ENCODE data around the gene ASCL2. TPM values are rescaled to one million over a fixed set of nuclear protein-coding genes. Genes with fewer than 3 reads are reported as not detected.

Gene ASCL2
- total RNA-seq, 1 experiment from 2014 or later = not detected

GRCh38 chr11:2251138-2251537 lies 19.2 kb downstream of the ASCL2 start:
- H3K27ac Mint-ChIP-seq (ENCODE audit: low read depth, unreplicated experiment) = no peak overlapping the region
- no peak for DNase-seq (ENCODE audit: unreplicated experiment)
- BruUV-seq (replicated peaks) = no TSS peak
- H3K9me3 Mint-ChIP-seq (ENCODE audit: unreplicated experiment) = no peaks in the 10 kb centered on the region
- no peaks in the 10 kb centered on the region for H3K4me1 Mint-ChIP-seq (ENCODE audit: insufficient read depth, unreplicated experiment)
- no peak overlapping the region for H3K4me3 Mint-ChIP-seq (ENCODE audit: unreplicated experiment)
- ChIA-PET CTCF (no interaction called here), POLR2A (no interaction called here)
- no peaks in the 10 kb centered on the region for H3K27me3 Mint-ChIP-seq (ENCODE audit: insufficient read depth, unreplicated experiment)
- intact Hi-C loops (cut with micrococcal nuclease) = no loop called here
- no peak for TF ChIP-seq CTCF (IDR thresholded peaks at IDR 0.05; ENCODE audit: unreplicated experiment)
- H3K36me3 Mint-ChIP-seq (ENCODE audit: insufficient read depth, unreplicated experiment) = no peaks in the 10 kb centered on the region

- no peak overlapping the region for H3K4me3 Mint-ChIP-seq (ENCODE audit: unreplicated experiment)
- CTCF ChIA-PET = no interaction called here
- no peaks in the 10 kb centered on the region for H3K36me3 Mint-ChIP-seq (ENCODE audit: insufficient read depth, unreplicated experiment)
- BruUV-seq (replicated peaks) = no TSS peak
- H3K27ac Mint-ChIP-seq (ENCODE audit: low read depth, unreplicated experiment) = no peak overlapping the region
- H3K4me1 Mint-ChIP-seq (ENCODE audit: insufficient read depth, unreplicated experiment) = no peaks in the 10 kb centered on the region
- no peak for TF ChIP-seq CTCF (IDR thresholded peaks at IDR 0.05; ENCODE audit: unreplicated experiment)
- POLR2A ChIA-PET = no interaction called here
- intact Hi-C loops (cut with micrococcal nuclease) = no loop called here
- DNase-seq (ENCODE audit: unreplicated experiment) = no peak
- H3K27me3 Mint-ChIP-seq (ENCODE audit: insufficient read depth, unreplicated experiment) = no peaks in the 10 kb centered on the region
- no peaks in the 10 kb centered on the region for H3K9me3 Mint-ChIP-seq (ENCODE audit: unreplicated experiment)
These were observed 19.9 kb downstream of the ASCL2 start for GRCh38 chr11:2250485-2250884.

DNA sequence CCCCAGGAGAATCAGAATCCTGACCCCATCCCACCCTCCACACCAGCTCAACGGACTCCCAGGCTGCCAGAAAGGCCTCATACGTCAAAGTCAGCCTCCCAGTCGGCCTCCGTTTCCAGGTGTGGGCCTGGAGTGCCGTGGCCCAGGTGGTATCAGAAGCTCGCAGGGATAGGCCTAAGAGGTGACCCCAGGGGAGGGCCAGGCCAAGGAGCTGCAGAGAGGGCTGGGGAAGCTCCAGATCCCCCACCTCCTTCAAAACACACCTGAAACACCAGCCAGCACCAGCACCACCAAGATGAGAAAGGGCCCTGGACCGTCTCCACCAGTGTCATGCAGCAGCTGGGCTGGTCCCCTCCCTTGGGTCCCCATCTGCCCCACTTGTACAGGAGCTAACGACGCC lies 20.3 kb downstream of the ASCL2 start:
- H3K27me3 Mint-ChIP-seq (ENCODE audit: insufficient read depth, unreplicated experiment) = peaks cover under 1% of the 10 kb centered on the region
- no TSS peak for BruUV-seq (replicated peaks)
- intact Hi-C loops (cut with micrococcal nuclease) = no loop called here
- H3K4me1 Mint-ChIP-seq (ENCODE audit: insufficient read depth, unreplicated experiment) = no peaks in the 10 kb centered on the region
- ChIA-PET POLR2A (no interaction called here), CTCF (interaction anchor here (0.6 kb wide), 1 partner anchor 844 kb away, joined by 4 read pairs; no protein-coding TSS in a partner anchor)
- no peaks in the 10 kb centered on the region for H3K9me3 Mint-ChIP-seq (ENCODE audit: unreplicated experiment)
- no peak overlapping the region for H3K4me3 Mint-ChIP-seq (ENCODE audit: unreplicated experiment)
- TF ChIP-seq CTCF (IDR thresholded peaks at IDR 0.05; ENCODE audit: unreplicated experiment) = no peak
- no peak for DNase-seq (ENCODE audit: unreplicated experiment)
- H3K36me3 Mint-ChIP-seq (ENCODE audit: insufficient read depth, unreplicated experiment) = no peaks in the 10 kb centered on the region
- H3K27ac Mint-ChIP-seq (ENCODE audit: low read depth, unreplicated experiment) = no peak overlapping the region

GRCh38 chr11:2249189-2249916 lies 21.0 kb downstream of the ASCL2 start:
- Mint-ChIP-seq H3K4me1 (ENCODE audit: insufficient read depth, unreplicated experiment) (no peaks in the 10 kb centered on the region), H3K27ac (ENCODE audit: low read depth, unreplicated experiment) (no peak overlapping the region), H3K27me3 (ENCODE audit: insufficient read depth, unreplicated experiment) (peaks cover 7% of the 10 kb centered on the region), H3K36me3 (ENCODE audit: insufficient read depth, unreplicated experiment) (no peaks in the 10 kb centered on the region), H3K9me3 (ENCODE audit: unreplicated experiment) (no peaks in the 10 kb centered on the region), H3K4me3 (ENCODE audit: unreplicated experiment) (no peak overlapping the region)
- TF ChIP-seq CTCF (IDR thresholded peaks at IDR 0.05; ENCODE audit: unreplicated experiment) = no peak
- no peak for DNase-seq (ENCODE audit: unreplicated experiment)
- no TSS peak for BruUV-seq (replicated peaks)
- CTCF ChIA-PET = interaction anchor here (0.6 to 0.7 kb wide), 2 partner anchors 56 to 843 kb away, joined by 4 read pairs; no protein-coding TSS in a partner anchor
- intact Hi-C loops (cut with micrococcal nuclease) = no loop called here
- POLR2A ChIA-PET = no interaction called here

All from MCF 10A (cell line).